Prostate gland (tissue), 2 donors: Measurements from ENCODE around the gene JARID2. TPM values are rescaled to one million over a fixed set of nuclear protein-coding genes. Genes with fewer than 3 reads are reported as not detected.

Source experiments
- DNase-seq: peaks from one replicate; pipeline ENCODE4 v3.0.0-alpha.2; 2019; ENCODE audit warnings: low spot score
- H3K27ac ChIP-seq, 2 donors: fragments of 200-600 bp; sonication (generic); 2 replicates each; pipeline ENCODE4 v1.5.1; 2017 to 2019
- H3K27me3 ChIP-seq: fragments of 200-600 bp; sonication (generic); replicated peaks from 2 replicates; pipeline ENCODE4 v1.5.1; 2019; ENCODE audit not compliant: insufficient read depth
- H3K36me3 ChIP-seq, 2 donors: fragments of 200-600 bp; sonication (generic); 1 replicate in 1 of 2; 2 replicates in 1 of 2; pipeline versions ENCODE4 v1.5.1 to v1.8.1; 2017 to 2019
- H3K4me1 ChIP-seq: fragments of 200-600 bp; sonication (generic); replicated peaks from 2 replicates; pipeline ENCODE4 v1.5.1; 2019
- H3K4me3 ChIP-seq, 2 donors: fragments of 200-600 bp; sonication (generic); 2 replicates each; pipeline ENCODE4 v1.5.1; 2017 to 2019
- H3K9me3 ChIP-seq: fragments of 200-600 bp; sonication (generic); 2 replicates; pipeline ENCODE4 v1.5.1; 2017
- CTCF ChIP-seq, 4 experiments: fragments of 200-600 bp in 2 of 4; fragments of 450-650 bp in 2 of 4; sonication (generic) in 2 of 4; IDR thresholded peaks; 1 replicate in 3 of 4; 2 replicates in 1 of 4; pipeline ENCODE4 v1.5.1; 2016 to 2019; ENCODE audit warnings: antibody characterized with exemption in 4 of 4, mild to moderate bottlenecking in 2 of 4, moderate library complexity in 2 of 4
- POLR2A ChIP-seq: fragments of 450-650 bp; IDR thresholded peaks from one replicate; pipeline ENCODE4 v1.6.1; 2016; ENCODE audit warnings: antibody characterized with exemption, mild to moderate bottlenecking
- POLR2AphosphoS5 ChIP-seq: sonication (generic); formaldehyde crosslinking; IDR thresholded peaks from one replicate; pipeline ENCODE4 v1.6.1; 2017; ENCODE audit warnings: antibody characterized with exemption
- WGBS: methylation state at CpG from one replicate; pipeline ENCODE4 v1.1.5; 2018; 5-methylcytosine and 5-hydroxymethylcytosine counted together
- intact Hi-C: fragments of 100-400 bp; cut with DNase I; formaldehyde crosslinking; loops from one replicate; pipeline ENCODE4 v1.14.2; 2022
- total RNA-seq, 2 donors: library from RNA; depleted of rRNA; stranded (reverse); fragments of >200 nt; gene quantifications; one replicate each; pipeline ENCODE4 v1.1.0, GENCODE V29; 2016

JARID2 gene
- total RNA-seq, 2 donors from 2014 or later: 7.7 to 35.4 TPM

DNA sequence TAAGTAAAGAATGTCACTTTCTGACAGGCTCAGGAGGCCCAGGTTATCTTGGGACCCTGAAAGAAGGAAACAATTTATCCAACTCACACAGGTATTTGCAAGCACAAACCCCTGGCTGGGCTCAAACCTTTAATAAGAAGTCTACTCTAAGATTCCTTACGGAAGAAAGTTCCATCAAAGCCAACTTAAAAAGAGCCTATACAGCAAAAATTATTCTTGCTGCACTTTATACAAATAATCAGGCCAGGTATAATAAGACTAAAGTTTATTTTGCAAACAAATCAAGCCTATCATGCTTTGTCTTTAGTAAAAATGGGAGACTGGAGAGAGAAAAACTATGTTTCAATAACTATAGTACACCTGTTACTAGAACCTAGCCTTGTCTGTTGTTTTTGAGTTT is 314.8 kb downstream of the JARID2 start:
- no peaks in the 10 kb centered on the region for H3K4me1 ChIP-seq

DNA sequence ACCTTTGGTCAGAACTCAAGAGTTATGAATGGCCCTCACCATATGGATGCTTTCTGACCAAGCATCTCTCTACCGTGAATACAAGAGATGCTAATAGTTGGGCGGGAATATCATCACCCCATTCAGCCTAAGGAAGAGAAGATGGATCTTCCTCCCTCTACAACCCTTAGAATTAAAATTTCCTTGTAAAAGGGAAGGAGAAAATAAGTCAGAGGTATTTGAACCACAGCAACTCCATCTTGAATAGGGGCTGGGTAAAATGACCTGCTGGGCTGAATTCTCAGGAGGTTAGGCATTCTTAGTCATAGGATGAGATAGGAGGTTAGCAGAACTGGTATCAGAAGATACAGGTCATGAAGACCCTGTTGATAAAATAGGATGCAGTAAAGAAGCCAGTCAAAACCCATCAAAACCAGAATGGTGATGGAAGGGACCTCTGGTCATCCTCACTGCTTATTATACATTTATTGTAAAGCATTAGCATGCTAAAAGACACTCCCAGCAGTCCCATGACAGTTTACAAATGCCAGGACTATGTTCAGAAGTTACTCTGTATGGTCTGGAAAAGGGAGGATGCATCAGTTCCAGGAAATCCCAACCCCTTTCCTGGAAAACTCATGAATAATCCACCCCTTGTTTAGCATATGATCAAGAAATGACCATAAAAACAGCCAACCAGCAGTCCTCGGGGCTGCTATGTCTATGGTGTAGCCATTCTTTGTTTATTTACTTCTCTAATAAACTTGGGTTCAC is 315.8 kb downstream of the JARID2 start:
- no peaks in the 10 kb centered on the region for H3K9me3 ChIP-seq
- TF ChIP-seq CTCF (IDR thresholded peaks at IDR 0.05): no peak
- no peak for TF ChIP-seq POLR2A
- no peak for TF ChIP-seq POLR2AphosphoS5
- no peaks in the 10 kb centered on the region for H3K27me3 ChIP-seq
- H3K27ac ChIP-seq: no peak overlapping the region
- intact Hi-C loops: no loop called here
- no peak for DNase-seq
- H3K4me1 ChIP-seq: no peaks in the 10 kb centered on the region
- H3K36me3 ChIP-seq: no peaks in the 10 kb centered on the region
- H3K4me3 ChIP-seq: no peak overlapping the region
- 81% methylated on average over 3 of the region's 3 CpGs for WGBS

More for the DNA sequence above, 314.8 kb downstream of the JARID2 start:
- Histone ChIP-seq H3K27ac (no peak overlapping the region), H3K36me3 (no peaks in the 10 kb centered on the region), H3K4me3 (no peak overlapping the region), H3K9me3 (no peaks in the 10 kb centered on the region), H3K27me3 (no peaks in the 10 kb centered on the region)
- intact Hi-C loops: no loop called here
- 87% methylated on average over 1 of the region's 1 CpG for whole genome bisulfite sequencing
- no peak for DNase-seq
- TF ChIP-seq POLR2A (no peak), CTCF (IDR thresholded peaks at IDR 0.05) (no peak), POLR2AphosphoS5 (no peak)

- H3K9me3 ChIP-seq: no peaks in the 10 kb centered on the region
- no peaks in the 10 kb centered on the region for H3K4me1 ChIP-seq
- DNase-seq: no peak
- H3K27me3 ChIP-seq: no peaks in the 10 kb centered on the region
- H3K36me3 ChIP-seq: no peaks in the 10 kb centered on the region
- no peak overlapping the region for H3K27ac ChIP-seq
- WGBS: 44% methylated on average over 1 of the region's 1 CpG
- TF ChIP-seq POLR2AphosphoS5: no peak
- TF ChIP-seq CTCF (IDR thresholded peaks at IDR 0.05): no peak
- no peak for TF ChIP-seq POLR2A
- no peak overlapping the region for H3K4me3 ChIP-seq
- intact Hi-C loops: no loop called here
Observed at GRCh38 chr6:15562977-15563376, 317.1 kb downstream of the JARID2 start.

GRCh38 chr6:15569035-15569995 is 323.4 kb downstream of the JARID2 start:
- Histone ChIP-seq H3K36me3 (no peaks in the 10 kb centered on the region), H3K27ac (no peak overlapping the region), H3K27me3 (no peaks in the 10 kb centered on the region), H3K9me3 (no peaks in the 10 kb centered on the region), H3K4me1 (no peaks in the 10 kb centered on the region), H3K4me3 (no peak overlapping the region)
- intact Hi-C loops: no loop called here
- WGBS: 77% methylated on average over 17 of the region's 17 CpGs
- no peak for DNase-seq
- TF ChIP-seq POLR2AphosphoS5 (no peak), CTCF (IDR thresholded peaks at IDR 0.05) (no peak), POLR2A (no peak)
